NCI-H69 (cell line): ENCODE results near the gene CPN2.

Experiments
- DNase-seq: peaks from one replicate; lab custom pipeline; 2025; lab: John Stamatoyannopoulos, UW

Gene CPN2

DNA sequence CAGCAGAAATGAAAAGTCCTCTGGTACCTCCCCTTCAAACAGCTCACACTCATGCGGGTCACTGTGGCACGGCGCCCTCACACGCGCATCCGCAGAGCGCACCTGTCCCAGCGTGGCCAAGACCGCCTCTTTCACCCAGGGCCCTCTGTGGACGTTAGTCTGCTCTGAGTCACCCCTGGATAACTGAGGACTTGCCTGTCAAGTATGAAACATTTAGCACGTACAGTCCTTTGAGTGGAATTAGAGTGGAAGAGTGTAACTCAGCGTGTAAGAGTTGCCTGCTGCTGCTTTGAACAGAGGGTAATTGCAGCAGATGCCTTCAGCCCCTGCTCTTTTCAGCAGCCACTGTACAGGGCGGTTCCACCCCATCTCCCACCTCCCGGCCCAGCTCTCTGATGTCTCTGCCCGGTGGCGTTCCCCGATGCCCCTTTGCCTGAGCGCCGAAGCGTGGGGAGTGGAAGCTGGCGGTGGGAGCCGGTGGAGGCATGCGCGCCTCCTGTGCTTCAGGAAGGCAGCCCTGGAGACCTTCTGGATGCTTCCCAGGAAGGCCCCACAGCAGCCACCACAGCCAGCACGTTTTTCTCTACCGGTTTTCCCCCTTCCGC lies 23.0 kb downstream of the CPN2 start:
- no peak for DNase-seq

DNA sequence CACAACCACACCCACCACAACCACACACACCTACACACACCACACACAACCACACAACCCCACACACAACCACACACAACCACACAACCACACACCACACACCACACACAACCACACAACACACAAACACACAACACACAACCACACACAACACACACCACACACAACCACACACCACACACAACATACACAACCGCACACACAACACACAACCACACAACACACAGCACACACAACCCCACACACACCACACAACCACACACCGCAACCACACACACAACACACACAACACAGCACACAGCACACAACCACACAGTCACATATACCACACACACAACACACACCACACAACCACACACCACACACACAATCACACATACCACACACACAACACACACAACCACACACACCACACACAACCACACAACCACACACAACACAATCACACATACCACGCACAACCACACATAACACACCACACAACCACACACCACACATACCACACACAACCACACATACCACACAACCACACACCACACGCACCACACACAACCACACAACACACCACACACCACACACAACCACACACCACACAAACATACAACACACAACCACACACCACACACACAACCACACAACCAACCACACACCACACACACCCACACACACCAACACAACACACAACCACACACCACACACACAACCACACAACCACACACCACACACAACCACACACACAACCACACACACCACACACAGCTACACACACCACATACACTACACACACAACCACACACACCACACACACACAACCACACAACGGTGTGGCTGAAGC lies 23.7 kb downstream of the CPN2 start:
- DNase-seq: no peak

DNA sequence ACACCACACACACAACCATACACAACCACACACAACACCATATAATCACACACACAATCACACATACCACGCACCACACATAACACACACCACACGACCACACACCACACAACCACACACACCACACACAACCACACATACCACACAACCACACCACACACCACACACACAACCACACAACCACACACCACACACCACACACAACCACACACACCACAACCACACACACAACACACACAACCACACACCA lies 24.2 kb downstream of the CPN2 start:
- no peak for DNase-seq

DNA sequence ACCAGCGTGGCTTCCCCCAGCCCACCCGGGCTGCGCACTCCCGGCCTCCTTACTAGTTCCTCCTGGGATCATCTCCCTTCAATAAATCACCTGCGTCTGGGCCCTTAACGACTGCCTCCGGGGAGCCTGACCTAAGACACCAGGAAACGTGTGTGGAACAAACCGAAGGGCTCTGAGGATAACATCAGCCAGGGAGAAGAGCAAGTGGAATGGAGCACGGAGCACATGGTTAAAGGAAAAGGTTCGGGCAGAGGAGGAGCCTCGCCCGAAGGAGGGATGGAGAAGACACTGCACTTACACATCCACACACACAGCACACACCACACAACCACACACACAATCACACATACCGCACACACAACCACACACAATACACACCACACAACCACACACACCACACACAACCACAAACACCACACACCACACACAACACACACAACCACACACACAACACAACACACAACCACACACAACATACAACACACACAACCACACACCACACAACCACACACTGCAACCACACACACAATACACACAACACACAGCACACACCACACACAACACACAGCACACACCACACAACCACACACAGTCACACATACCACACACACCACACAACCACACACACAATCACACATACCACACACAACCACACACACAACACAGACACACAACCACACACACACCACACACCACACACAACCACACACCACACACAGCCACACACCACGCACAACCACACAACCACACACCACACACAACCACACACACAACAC lies 24.7 kb downstream of the CPN2 start:
- no peak for DNase-seq

DNA sequence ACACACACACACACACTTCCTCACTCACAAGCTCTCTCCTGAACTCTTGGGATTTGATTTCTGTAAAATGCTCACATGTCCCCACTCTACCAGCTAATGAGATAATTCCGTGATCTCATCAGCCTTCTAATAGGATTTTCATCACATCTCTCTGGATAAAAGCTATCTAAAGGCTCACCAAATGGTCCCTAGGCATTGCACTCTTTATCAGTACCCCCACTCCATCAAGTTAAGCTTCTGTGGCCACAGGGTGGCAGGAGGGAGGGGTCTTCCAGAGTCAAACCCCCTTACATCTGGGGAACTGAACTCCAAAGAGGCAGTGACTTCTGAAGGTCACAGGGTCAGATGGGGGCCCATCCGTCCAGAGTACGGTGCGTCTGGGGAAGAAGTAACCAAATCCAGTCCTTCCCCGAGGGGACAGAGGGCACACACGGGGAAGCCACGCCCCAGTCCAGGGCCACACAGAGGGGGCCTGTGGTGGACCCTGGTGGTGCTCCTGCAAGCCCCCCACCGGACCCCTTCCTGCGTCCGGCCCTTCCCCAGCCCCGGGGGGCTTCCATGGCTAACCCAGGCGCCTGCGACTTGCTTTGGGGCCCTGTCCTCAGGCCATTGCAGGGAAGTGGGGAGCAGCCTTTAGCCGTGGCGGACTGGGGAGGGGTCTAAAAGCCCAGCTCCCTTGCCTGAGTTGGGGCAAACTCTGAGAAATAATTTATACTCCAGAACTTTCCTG lies 25.5 kb downstream of the CPN2 start:
- no peak for DNase-seq

DNA sequence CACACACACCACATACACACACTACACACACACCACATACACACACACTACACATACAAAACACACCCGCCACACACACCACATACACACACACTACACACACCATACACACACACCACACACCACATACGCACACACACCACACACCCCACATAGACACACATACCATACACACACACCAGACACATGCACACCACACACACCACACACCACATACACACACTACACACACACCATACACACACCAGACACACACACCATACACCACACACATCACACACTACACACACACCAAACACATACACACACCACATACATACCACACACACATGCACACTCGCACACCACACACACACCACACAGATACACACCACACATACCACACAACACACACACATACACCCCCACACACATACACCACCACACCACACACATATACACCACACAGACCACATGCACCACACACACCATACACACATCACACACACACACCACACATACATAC lies 26.3 kb downstream of the CPN2 start:
- DNase-seq: no peak

DNA sequence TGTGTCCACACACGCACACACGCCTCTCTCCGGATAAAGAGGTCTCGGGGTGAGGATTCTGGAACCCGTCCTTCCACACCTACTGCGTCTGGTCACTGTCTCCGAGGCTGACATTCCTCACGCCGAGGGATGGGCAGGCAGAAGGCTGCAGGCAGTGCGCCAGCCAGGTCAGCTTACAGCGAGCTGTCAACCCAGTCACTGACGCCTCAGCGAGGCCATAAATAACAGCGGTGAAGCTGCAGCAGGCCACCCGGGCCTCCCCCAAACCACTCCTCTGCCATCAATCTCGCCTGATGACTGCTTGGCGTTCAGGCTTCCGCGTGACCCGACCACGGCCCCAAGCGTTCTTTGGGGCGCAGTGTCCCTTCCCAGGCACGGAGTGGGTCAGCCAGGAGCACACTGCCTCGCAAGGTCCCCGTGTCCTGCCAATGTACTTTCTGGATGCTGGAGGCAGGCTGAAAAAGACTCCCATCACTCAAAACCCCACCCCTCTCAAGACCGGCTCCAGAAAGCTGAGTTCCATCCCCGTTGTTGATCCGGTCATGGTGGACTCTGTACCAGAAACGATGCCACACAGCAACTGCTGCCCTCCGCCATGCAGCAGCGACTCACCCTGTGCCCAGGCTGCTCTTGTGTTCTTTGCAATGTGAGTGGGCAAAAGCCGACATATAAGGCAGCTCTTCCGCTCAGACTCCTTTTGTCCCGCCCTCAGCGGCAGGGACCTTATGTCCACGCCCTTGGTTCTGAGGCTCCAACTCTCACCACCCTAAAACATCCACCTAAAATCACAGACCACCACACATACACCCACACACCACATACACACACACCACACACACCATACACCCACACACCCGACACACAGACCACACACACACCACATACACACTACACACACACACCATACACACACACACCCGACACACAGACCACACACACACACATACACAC lies 27.1 kb downstream of the CPN2 start:
- DNase-seq: no peak

DNA sequence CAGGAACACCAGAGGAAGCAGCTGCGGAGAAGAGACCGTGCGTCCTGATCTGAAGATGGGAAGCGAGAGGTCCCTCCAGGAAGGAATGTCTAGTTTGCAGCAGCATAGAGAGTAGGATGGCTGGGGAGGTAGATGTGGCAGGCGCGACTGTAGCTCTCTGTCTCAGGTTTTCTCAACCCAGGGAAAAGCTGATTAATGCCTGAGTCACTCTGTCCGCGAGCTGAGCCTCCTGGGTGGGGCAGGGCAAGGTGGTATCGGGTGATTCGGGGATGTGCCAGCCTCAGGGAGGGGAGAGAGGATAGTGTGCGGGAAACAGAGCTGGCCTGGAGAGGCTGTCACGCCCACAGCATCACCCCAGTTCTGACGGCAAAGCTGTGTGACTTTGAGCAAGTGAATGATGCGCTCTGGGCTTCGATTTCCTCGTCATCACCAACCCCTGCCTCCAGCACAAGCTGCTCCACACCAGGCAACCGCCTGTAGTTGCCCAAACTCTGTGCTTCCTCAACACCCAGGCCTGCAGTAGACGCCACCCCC lies 28.4 kb downstream of the CPN2 start:
- no peak for DNase-seq

DNA sequence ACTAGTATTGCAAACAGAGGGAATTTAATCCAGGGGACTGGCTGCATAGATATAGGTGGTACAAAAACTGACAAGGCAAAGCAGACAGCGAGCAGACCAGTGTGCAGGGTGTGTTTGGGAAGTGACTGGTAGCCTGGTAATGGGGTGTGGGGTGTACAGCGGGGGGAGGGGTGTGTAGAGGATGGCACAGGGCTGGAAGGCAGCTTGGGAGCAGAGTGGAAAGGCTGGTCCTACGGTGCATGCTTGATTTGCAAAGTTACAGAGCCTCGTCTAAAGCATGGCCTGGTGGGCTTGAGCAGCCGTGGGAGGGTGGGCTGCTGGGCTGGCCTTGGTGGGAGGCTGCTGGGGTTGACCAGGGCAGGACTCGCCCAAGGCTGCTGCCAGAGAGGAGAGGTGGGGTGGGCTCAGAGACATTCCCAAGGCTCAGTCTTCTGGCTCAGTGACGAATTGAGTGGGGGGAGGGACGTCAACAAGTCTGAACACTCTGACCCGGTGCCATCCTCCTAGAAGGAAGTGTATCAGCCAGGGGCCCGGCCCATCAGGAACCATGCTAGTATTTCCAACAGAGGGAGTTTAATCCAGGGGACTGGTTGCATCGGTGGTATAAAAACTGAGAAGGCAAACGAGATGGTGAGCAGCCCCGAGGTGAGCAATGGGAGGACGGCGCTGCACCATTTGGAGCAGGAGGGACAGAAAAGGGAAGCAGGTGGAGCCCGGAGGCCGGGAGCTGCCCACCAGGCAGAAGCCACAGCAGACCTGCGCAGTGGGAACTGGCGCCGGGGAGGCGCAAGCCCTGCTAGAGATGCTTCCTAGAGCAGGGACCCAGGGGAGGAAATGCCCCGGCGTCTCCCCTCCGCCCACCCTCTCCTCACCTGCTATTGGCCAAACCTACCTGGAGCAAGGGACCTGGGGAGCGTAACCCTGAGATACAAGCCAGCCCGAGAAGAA lies 29.2 kb downstream of the CPN2 start:
- DNase-seq: peak; percentile 94

DNA sequence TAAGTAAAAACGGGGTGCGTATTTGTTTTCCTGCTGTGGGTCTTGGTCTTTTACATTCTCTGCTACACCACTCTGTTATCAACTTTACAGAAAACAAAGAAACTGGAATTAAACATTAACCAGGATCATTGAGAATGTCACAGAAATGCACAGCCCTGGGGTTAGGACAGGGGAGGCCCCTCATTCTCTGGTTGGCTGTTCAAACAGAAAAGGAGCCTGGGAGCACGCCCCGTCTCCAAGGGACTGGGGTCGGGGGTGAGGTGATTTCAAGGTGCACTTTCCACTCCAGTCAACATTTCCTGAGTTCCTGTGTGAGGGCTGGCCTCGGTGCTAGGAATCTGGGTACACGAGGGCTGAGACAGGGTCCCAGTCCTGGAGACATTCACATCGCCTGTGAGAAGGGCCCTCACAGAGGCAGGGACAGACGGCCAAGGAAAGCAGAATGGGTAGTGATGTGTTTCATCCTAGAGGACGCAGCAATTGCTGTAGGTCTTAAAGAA lies 30.3 kb downstream of the CPN2 start:
- DNase-seq: no peak

DNA sequence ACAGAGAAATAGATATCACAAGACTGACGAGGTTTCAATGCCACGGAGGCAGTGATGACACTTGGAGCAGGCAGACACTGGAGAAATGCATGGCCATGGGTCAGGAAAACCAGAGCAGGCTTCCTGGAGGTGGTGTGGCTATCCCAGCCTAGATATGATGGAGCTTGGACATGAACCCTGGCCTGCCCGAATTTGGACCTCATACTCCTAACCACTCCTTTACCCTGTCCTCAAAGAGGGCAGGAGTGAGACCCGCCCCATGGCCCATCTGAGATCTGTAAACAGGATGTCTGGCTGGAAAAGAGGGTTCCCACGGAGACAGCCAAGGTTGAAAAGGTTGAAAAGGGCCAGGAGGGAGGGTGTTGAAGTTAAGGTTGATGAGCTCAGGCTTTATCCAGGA lies 31.0 kb downstream of the CPN2 start:
- DNase-seq: no peak

DNA sequence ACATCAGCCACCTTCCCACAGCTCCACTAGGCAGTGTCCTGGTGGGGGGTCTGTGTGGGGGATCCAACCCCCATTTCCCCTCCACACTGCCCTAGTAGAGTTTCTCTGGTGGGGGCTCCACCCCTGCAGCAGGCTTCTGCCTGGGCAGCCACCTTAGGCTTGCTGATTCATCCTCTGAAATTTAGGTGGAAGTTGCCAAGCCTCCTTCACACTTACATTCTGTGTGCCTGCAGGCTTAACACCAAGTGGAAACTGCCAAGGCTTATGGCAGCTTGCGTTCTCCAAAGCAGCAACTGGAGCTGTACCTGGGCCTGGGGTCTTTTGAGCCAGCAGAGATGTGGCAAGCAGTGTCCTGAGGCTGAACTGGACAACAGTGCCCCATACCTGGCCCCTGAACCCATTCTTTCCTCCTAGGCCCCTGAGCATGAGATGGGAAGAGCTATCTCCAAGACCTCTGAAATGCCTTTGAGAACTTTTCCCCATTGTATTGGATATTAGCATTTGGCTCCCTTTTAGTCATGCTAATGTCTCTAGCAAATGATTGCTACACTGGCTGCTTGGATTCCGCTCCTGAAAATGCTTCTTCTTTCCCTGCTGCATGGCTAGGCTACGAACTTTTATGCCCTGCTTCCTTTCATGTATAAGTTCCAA lies 32.5 kb downstream of the CPN2 start:
- DNase-seq: no peak

DNA sequence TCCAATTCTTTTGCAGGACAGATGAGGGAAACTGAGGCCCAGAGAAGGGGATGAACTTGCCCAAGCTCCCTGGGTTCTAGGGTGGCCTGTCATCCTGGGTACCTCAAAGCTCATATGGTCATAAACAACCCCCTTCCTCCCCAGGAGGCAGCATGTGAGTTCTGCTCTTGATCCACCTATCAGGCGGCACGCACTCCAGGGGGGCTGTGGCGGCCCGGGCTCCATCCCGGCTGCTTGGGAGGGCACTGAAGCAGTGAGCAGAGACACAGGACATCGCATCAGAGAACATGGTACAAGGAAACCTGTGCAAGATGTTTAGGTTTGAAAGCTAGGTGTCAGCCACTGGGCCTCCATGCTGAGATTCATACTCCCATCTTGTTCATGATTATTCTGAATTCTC lies 34.2 kb downstream of the CPN2 start:
- DNase-seq: no peak

DNA sequence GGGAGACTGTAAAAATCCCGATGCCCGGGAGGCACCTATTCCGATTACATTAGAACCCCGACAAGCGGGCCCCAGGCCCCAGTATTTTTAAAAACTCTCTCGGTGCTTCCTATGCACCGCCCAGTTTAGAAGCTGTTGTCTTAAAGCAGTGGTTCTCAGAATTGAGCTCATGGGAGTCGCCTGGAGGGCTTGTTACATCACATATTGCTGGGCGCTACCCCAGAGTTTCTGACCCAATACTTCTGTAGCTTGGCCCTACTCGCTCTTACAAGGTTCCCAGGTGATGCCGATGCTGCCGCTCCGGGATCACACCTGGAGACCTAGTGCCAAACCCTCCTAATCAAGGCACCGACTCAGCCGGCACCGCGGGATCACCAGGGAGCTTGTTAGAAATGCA lies 35.2 kb downstream of the CPN2 start:
- peak; percentile 78 for DNase-seq

DNA sequence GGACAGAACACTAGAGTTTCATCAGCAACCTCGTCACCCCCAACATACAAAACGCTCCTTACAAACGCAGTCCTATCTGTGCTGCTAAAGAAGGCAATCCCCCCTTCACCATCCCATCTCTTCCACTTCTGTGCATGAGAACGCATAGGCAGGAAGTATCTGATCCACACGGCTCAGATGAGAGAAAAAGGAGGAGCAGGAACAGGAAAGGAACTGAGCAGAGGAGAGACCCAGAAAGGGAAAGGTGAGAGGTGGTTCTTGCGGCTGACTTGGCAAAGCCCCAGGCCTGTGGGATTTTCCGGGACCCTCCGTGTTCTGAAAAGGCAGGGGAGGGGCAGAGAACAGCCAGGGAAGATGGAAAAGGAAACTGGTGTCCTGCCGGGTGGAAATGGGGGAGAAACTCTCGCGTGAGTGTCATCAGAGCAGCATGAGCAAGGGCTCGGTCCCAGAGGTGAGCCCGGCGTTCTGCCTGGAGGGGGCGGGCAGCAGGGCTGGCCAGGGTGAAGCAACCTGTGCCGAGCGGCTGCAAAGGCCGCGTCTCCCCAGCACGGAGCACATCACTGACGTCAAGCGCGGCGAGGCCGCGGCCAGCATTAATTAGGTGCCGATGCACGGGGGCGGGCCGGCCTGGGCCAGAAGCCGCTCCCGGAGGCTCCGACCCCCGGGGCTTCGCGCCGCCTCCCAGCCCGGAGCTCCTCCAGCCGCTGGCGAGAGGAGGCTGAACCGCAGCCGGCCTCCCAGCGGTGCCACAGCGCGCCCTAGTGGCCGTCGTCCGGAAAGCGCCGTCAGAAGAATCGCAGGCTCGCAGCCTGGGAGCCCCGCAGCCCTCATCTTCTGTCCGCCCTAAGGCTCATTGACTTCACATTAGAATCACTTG lies 35.8 kb downstream of the CPN2 start:
- DNase-seq: peak; percentile 96

DNA sequence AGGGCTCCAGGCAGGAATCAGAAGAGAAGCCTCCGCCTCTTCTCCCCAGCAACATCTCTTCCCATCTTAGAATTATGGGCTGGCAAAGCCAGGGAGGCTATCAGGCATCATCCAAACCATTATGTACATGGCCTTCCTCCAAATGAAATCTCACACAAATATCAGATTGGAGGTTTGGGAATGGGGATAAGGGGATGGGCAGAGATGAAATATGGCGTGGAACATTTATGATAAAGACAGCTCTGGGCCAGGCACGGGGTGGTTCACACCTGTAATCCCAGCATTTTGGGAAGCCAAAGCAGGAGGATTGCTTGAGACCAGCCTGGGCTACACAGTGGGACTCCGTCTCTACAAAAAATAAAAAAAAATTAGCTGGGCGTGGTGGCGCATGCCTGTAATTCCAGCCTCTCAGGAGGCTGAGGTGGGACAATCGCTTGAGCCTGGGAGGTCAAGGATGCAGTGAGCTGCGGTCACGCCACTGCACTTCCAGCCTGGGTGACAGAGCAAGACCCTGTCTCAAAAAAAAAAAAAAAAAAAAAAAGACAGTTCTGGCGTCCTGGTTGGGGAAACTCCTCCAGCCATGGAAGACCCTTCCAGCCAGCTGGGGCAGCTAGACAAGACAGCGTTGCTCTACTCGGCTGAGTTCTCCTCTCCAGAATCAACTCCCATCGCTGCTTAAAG lies 36.6 kb downstream of the CPN2 start:
- peak; percentile 42 for DNase-seq

DNA sequence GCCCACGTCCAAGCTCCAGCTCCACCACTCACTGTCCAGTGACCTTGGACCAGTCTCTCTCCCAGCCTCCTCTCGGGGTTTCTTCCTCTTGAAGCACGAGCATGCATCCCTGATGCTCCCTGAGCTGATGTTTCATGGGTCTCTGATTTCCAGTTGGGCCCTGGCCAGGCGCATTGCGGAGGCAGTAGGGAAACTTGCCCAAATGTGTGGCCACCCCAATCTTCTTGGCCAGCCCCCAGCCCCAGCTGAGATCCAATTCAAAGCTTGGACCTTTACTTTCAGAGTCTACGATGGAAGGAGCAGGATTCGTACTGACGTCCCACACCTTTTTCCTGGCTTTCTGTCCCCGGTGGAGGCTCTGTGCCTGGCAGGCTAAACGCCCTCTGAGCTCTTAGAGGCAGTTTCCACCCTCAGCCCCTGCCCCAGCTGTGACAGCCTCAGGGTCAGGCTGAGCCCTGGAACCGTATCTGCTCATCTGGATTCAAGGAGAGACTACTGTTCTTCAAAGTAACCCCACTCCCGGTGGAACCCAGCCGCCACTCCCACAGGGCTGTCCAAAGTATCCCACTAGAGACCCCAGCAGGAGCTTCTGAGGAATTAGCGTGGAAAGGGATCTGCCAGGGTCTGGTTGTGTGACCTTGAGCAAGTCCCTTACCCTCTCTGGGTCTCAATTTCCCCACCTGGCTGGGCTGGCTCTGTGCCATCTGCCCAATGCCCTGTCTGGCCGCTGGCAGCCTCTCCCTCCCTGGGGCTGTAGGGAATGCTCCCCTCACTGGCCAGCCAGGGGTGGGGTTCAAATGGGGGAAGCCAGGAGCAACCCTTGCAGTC lies 37.4 kb downstream of the CPN2 start:
- peak; percentile 61 for DNase-seq
